Limb (tissue), 2 donors: ENCODE results near the gene C11orf24.
A peak's percentile ranks its signal among the peaks of the same experiment; 100 is the strongest.
"Not testable (repeated sequence)": the region's sequence is repeated elsewhere in the genome, so short reads cannot be mapped to it uniquely, and the experiment has no call there.

Experiments used
- DNase-seq, 2 donors: peaks; one replicate each; pipeline ENCODE4 v3.0.0-alpha.2; 2016; ENCODE audit errors: extremely low spot score in 2 of 2

Gene C11orf24

DNA sequence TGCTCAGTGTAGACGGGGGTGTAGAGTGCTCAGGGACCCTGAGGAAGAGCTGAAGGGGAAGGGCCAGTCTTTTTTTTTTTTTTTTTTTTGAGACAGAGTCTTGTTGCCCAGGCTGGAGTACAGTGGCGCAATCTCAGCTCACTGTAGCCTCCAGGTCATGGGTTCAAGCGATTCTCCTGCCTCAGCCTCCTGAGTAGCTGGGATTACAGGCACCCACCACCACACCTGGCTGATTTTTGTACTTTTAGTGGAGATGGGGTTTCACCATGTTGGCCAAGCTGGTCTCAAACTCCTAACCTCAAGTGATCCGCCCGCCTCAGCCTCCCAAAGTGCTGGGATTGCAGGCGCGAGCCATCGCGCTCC lies 27.7 kb upstream of the C11orf24 start:
- not testable (repeated sequence) for DNase-seq

DNA sequence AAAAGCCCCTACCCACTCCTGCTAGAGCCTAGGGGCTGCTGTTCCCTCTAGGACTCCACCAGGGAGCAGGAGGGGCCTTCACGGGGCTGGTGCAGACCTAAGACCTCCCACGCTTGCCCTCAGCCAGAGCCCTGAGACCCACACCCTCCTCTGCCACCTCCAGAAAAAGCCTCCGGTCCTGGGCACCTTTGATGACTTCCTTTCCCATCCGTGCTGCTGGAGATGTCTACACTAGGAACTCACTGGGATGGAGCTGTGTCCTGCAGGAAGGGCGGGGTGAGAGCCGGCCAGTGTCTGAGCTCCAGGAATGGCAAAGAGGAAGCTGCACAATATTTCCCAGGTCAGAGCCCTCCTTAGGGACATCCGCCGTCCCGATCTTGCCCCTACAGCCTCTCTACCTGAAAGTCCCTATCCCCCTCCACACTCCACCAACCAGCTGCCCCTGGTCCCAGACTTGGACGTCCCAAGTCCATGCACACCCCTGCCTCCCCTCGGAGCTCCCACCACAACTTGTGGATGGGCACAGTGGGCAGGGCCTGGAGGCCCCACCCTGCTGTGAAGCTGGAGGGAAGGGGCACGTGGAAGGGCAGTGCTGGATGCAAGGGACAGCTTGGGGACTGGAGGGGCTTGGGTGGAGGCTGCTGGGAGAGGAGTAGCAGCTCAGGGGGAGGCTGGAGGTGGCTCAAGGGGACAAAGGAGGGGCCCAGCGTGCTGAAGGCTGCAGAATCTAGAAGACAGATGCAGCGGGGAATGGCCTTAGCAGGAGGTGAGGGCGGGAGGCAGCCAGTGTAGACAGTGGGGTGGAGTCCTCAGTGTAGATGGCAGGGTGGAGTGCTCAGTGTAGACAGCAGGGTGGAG lies 27.1 kb upstream of the C11orf24 start:
- no peak for DNase-seq

DNA sequence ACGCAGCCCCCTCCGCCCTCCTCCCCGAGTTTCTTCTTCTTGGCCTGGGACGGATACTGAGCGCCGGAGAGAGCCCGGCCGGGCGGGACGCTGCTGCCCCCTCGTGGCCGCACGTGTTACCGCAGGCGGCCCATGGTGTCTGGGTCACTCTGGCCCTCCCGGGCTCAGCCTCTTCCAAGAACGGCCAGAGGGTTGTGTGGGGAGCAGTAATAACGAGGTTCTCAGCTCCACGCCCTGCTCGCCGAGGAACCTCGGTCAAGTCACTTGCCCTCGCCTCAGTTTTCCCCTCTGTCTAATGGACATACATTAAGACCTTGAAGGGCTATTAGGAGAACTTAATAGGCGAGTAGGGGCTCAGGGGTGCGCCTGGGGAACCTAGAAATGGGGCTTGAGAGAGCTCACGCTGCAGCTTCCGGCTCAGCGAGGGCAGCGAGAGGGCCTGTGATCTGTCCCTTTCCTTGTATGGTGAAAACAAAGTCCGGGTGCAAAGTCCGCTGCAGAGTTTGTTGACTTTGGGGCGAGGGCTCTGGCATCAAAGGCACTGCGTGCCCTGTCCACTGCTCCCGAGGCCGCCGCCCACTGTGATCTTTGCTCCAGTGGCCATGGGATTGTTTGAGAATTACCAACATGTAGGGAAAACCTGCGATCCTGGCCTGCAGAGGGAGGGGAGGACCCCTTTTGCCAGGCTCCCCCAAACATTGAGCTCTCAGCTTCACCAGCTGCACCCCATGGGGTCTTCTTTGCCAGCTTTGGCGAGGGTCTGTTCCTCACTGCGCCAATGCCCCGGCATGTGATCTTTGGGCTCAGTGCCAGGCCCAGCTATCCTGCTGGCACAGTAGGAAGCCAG lies 26.3 kb upstream of the C11orf24 start:
- DNase-seq, result peak; percentile 67 to 87

DNA sequence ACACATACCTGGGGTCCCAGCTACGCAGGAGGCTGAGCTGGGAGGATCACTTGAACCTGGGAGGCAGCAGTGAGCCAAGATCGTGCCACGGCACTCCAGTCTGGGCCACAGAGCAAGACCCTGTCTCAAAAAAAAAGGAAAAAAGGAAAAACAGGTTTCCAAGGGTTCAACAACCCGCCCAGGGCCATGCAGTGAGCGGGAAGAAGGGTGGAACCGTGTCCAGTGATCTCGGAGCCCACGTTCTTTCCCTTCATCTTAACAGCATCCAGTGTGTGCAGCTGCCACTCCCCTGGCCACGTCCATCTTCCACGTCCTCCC lies 25.7 kb upstream of the C11orf24 start:
- DNase-seq, result no peak

DNA sequence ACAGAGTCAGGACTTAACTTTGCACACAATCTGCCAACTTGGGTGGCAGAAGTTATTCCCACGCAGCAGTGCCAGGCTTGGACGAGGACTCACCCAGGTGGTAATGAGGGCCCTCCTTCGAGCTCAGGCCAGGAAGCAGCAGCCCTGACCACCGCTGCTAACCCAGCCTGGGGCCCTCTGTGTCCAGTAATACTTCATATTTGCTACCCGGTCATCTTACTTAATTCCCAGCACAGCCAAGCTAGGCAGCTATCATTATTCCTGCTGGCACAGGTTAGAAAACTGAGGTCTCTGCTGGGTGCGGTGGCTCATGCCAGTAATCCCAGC lies 25.2 kb upstream of the C11orf24 start:
- no peak for DNase-seq

DNA sequence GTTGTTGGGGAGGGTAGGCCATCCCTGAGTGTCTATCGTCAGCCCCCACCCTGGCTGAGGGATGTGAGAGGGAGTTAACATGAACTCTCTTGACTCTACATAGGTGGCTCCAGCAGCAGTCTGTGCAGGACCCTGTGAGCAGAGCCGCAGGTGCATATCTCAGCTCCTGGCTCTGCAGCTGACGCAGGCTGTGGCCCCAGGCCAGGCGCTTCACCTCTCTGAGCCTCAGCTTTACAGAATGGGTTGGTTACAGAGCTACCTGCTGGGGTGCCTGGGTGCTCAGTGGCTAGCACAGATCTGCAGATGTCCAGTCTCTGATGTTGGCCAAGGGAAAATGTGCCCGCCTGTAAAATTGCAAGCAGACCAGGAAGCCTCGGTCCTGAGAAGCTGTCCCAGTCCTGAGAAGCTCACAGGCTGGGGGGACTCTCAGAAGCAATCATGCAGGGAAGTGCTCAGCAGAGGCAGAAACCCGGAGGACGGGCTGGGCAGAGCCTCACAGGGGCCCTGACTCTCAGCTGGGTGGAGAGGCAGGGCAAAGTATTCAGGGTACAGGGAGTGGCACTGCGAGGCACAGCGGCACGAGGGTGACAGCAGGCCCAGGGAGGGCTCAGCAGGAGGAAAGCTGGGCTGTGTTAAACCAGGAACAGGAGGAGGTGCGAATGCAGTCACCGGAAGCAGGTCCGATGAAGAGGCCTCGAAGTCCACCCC lies 24.7 kb upstream of the C11orf24 start:
- DNase-seq, result no peak

DNA sequence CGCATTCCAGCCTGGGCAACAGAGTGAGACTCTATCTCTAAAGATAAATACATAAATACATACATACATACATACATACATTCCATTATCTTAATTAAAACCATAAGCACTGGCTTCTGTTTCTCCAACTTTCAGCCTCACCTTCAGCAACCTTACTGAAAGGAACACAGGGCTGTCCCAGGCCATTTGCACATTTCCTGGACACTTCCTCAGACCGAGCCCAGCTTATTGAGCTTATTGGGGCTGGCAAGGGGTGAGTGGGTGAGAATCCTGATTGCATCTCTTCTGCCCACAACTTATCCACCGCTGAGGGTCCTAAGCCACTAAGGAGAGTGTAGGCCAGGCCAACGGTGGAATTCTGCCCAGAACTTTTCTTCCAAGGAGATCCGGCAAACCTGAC lies 24.2 kb upstream of the C11orf24 start:
- no peak for DNase-seq

DNA sequence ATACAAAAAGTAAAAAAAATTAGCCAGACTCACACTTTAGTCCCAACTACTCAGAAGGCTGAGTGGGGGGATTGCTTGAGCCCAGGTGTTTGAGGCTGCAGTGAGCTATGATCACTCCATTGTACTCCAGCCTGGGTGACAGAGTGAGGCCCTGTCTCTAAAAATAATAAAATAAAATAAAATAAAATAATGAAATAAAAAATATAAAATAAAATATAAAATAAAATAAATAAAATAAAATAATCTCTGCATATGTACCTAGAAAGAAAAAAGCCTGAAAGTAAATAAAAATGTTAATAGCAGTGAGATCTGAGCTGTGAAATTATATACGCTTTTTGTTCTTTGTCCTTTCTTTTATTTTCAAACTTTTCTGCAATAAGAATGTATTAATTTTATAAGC lies 23.5 kb upstream of the C11orf24 start:
- DNase-seq, result no peak

DNA sequence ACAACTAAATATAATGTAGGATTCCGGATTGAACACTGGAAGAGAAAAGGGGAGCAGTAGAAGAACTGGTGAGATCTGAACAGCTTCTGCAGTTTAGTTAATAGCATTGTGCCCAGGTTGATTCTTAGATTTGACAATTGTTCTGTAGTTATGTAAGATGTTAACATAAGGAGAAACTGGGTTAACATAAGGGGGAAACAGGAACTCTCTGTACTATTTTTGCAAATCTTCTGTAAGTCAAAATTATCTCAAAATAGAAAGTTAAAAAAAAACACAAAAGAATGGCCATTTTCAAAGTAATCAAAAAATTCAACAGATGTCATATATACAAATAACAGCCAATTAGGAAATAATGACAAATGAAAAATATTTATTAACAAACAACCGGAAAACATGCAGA lies 21.9 kb upstream of the C11orf24 start:
- no peak for DNase-seq

DNA sequence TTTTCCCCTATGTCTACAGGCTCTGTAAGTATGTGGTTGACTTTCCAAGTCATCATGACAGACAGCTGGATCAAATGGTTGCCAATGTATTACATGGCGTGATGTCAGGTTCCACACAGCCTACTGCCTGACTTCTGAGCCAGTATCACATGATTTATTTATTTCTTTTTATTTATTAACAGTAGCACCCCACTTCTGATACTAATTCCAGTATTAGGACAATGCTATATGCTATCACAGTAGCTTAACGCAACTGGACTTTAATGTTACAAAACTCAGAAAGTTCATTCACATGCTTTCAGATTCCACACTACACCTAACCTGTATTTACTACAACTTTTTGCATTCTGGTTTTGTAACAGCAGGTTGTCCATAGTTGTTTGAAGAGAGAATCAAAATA lies 17.7 kb upstream of the C11orf24 start:
- DNase-seq, result no peak

DNA sequence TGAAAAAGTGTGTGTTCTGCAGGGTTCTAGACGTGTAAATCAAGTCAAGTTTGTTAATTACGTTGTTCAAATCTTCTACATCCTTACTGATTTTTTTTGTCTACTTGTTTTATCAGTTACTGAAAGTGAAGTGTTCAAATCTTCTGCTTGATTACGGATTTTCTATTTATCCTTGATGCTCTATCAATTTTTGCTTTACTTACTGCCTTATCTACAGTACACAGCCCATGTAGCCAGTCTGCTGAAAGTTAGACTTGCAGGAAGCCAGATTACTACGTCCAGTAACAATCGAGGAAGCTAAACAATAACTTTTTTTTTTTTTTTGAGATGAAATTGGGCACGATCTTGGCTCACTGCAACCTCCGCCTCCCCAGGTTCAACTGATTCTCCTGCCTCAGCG lies 15.6 kb upstream of the C11orf24 start:
- DNase-seq, result no peak

DNA sequence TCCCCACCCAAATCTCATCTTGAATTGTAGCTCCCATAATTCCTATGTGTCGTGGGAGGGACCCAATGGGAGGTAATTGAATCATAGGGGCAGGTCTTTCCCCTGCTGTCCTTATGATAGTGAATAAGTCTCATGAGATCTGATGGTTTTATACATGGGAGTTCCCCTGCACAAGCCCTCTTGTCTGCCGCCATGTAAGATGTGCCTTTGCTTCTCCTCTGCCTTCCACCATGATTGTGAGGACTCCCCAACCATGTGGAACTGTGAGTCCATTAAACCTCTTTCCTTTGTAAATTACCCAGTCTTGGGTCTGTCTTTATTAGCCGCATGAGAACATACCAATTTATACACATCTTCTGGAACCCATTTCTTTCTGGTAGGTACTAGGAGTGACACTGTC lies 12.8 kb upstream of the C11orf24 start:
- DNase-seq, result not testable (repeated sequence)

DNA sequence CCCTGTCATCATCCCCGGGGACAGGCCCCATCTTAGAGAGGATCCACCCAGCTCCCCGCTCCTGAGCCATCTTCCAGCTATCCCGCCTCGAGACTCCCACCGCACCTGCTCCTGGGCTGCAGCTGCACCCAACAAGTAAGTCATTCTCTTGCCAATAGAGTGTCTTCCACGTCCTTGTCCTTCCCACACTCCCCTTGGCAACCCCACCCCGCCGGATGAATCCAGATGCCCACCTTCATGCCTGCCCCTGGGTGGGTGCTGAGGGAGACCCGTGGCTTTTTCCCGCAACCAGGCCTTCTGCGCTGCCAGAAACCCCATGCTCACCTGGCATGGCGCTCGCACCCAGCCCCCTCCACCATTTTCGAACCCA lies 11.1 kb upstream of the C11orf24 start:
- no peak for DNase-seq

DNA sequence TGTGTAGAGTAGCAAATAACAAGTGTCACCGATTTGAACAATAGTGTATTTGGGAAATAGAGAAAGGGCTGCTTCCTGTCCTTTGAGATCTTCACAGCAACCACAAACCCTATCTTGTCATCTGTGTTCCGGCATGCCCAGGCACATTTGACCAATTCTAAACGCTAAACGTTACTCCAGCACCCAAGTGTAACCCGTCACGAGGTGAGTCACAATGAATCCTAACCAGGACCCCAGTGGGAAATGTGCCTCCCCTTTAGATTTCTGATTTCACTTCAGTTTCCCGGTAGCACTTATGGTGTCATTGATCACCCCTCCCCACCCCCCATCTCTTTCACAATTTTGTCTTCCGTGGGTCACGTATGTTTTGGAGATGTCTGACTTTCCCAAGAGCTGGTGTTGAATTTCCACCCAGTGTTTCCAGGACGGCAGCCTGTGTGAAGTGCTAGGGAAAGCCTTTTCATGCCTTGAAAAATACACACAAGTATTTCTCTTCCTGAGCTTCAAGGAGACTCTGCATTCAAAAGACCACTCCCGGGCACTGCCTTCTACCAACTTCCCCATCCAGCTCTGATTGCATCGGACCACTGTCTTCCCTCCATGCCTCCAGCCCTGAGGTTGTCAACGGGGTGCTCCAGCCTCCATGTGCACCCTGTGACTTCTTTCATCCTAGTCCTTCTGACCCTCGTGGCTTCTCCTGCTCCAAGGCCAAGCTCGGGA lies 10.5 kb upstream of the C11orf24 start:
- DNase-seq, result no peak

DNA sequence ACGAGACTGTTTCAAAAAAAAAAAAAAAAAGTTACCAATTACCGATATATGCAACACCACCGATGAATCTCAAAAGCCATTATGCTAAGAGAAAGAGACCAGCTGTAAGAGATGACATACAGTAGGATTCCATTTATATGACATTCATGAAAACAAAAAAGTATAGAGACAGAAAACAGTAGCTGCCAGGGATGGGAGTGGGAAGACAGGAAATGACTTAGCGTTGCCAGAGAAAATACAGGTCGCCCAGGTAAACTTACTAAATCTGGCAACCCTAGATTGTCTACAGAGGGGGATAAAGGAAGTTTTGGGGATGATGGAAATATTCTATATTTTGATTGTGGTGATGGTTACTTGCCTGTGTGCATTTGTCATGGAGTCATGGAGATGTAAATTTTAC lies 7.9 kb upstream of the C11orf24 start:
- no peak for DNase-seq

DNA sequence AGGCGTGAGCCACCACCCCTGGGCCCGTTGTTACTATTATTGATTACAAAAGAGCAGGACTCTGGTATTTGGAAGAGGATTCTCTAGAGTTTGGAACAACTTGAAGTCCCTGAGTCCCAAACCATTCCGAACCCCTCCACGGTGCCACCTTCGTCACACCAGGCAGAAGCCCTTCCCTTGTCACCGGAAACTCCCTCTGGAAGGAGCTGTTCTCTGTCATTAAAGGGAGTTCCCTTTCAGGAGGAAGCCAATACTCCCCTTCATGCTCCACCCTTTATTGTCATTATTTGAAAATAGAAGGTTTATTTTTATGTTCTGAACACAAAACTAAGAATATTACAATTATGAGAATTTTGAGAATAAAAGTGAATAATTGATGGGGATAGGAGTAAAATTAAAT lies 5.1 kb upstream of the C11orf24 start:
- no peak for DNase-seq

DNA sequence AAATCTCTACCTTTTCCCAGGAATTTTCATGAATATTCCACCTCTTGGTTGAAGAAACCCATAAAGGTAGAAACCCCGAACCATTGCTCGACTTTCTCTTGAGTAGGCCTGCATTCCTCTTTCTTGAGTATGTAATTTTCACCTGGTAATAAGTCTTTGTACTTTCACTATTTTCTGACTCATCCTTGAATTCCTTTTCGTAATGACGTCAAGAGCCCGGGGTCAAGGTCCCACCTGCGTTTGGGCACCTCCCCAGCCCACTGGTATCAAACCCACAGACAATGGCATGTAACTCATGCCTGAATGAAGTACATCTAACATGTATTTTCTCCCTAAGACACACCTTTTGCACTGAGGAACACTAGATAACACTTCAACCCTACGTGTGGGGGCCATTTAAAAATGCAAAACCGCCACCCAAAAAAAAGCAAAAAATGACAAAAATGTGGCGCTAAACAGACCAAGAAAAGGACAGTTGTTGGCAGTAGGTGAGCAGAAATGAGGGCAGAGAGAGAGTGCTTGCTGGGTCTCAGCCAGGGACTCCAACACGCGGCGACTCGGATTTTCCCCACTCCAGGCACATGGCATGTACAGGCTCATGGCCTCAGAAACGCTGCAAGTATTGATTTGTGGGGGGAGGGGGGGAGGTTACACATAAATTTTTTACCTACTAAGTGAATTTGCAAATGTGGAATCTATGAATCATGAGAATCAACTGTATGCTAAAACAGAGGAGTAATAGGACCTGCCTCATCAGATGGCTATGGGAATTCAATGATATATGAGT lies 4.1 kb upstream of the C11orf24 start:
- DNase-seq, result no peak

DNA sequence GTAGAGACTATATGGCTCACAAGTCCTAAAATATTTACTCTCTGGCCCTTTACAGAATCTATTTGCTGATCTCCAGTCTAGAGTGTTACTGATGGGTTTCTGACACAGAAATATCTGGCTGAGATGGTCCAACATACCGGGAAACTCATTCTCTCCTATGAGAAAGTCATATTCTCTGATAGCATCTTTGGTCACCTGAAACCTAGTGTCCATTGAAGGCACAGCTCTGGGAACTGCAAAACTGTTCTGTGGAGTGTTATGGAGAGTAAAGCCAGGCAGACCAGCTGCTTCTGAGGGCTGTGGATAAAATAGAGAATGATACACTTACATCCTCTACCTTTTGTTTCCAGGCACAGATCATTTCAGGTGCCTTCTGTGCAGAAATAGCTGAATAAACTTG lies 2.5 kb upstream of the C11orf24 start:
- no peak for DNase-seq

DNA sequence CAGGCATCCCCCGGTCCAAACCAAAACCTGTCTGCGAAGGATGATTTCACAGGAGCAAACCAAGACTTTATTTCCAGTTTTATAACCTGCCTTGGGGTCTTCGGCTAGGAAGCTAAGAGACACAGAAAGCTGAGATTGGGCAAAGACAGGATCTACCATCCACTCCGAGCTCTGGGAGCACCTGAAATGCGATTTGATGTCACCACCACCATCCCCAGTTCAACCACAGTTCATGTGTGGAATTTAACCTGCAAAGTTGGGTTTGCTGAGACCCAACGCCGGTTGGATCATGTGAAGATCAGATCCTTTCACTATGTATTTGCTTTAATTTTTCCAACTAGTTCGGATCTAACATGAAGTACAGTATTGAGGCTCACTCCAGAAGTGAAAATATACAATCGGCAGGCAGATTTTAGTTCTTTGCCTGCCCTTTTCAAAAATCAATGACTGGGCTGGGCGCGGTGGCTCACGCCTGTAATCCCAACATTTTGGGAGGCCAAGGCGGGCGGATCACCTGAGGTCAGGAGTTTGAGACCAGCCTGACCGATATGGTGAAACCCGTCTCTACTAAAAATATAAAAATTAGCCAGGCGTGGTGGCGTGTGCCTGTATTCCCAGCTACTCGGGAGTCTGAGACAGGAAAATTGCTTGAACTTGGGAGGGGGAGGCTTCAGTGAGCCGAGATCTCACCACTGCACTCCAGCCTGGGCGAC lies 1.4 kb upstream of the C11orf24 start:
- DNase-seq, result no peak

DNA sequence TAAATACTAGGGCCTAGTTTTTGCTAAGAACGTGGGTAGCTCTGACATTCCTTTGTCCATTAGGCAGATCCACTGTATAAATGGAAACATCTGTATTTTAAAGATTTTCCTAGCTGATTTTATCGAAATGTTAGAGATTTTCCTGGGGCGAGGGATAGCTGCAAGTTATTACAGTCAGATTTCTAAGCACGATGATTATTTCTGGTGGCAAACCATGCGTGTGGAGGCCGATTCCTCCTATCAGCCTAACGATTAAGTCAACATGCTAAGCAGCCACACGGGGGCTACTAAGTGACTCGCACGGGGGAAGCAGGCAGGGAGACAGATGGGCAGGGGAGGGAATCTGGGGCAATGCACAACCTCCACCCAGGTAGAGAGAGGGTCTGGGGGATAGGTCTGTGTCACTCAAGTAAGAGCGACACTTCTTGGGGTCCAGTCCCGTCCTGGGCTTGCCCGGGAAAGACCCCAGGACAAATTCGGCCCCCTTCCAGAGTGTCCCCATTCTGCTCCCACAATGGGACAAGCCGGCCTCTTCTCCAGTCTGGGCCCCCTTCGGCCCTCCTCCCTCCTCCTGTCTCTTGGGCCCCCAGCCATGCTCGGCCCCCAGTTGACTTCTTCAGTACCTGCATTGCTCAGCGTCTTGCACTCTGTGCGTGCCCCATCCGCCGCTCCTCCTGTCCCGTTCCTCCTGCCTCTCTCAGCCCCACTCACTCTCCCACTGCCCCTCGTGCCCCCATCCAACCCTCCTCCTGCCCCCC lies 571 bp downstream of the C11orf24 start:
- DNase-seq, result peak; percentile 56 to 76
